HCT116 (cell line): Measurements from ENCODE around the gene RTKN2. TPM values are rescaled to one million over a fixed set of nuclear protein-coding genes. Genes with fewer than 3 reads are reported as not detected.

Experiments
- ATAC-seq: fragments of 200-7000 bp; cut with Tn5 transposase; 2 replicates; pipeline ENCODE4 v1.9.1; 2020; ENCODE audit warnings: mild to moderate bottlenecking, moderate library complexity
- BruUV-seq: library from RNA; stranded (reverse); fragments of 400-500 nt; replicated peaks from 2 replicates; lab custom pipeline; 2021; lab: Mats Ljungman, UMichigan
- CTCF ChIA-PET: fragments of 300-600 bp; sonication (Branson Sonifier 250); formaldehyde crosslinking; loops from one replicate; lab custom pipeline; 2021; ENCODE audit warnings: antibody characterized with exemption; lab: Charles Lee
- POLR2A ChIA-PET: fragments of 300-600, 350-600 bp; sonication (Branson Sonifier 250); formaldehyde crosslinking; loops from one replicate; lab custom pipeline; 2021; ENCODE audit warnings: antibody characterized with exemption; lab: Charles Lee
- RAD21 ChIA-PET, 2 experiments: fragments of 300-600 bp; sonication (Branson Sonifier 250); formaldehyde crosslinking; loops; one replicate each; lab custom pipeline; 2023; ENCODE audit warnings: low total read pairs in 2 of 2; ENCODE audit not compliant: uncharacterized antibody in 2 of 2, unreplicated experiment in 2 of 2, low non-redundant PET in 1 of 2; lab: Charles Lee
- DNase-seq: peaks from one replicate; pipeline ENCODE4 v3.0.0-alpha.2; 2010; ENCODE audit warnings: low read depth, low spot score
- H2AFZ ChIP-seq: fragments of 200-600 bp; shearing (Covaris generic), sonication (generic); 2 replicates; pipeline ENCODE4 v1.6.1; 2017; ENCODE audit warnings: low read depth, mixed run types, mixed read lengths, antibody characterized with exemption, low read length; ENCODE audit not compliant: poor library complexity, severe bottlenecking
- H3K27ac ChIP-seq: 2 replicates; pipeline ENCODE4 v1.5.1; 2012; ENCODE audit warnings: low read depth, low read length
- H3K27me3 ChIP-seq: fragments of 200-600 bp; sonication (generic); 2 replicates; pipeline ENCODE4 v1.6.1; 2016; ENCODE audit warnings: mixed run types, low read length, mixed read lengths; ENCODE audit not compliant: insufficient read depth
- H3K36me3 ChIP-seq, 2 experiments: fragments of 200-500 bp in 1 of 2; fragments of 200-600 bp in 1 of 2; sonication (Bioruptor generic) in 1 of 2; sonication (generic) in 1 of 2; 2 replicates each; pipeline versions ENCODE4 v1.5.1 to v1.6.1; 2014 to 2016; ENCODE audit warnings: low read length in 2 of 2, inconsistent platforms in 1 of 2, mixed read lengths in 1 of 2, mixed run types in 1 of 2; ENCODE audit not compliant: insufficient read depth in 2 of 2, control insufficient read depth in 1 of 2
- H3K4me1 ChIP-seq, 2 experiments: fragments of 200-600 bp in 1 of 2; sonication (generic) in 1 of 2; 2 replicates each; pipeline versions ENCODE4 v1.5.1 to v1.6.1; 2012 to 2017; ENCODE audit warnings: low read length in 2 of 2, inconsistent platforms in 1 of 2, mild to moderate bottlenecking in 1 of 2, mixed read lengths in 1 of 2, mixed run types in 1 of 2, moderate library complexity in 1 of 2; ENCODE audit not compliant: insufficient read depth in 2 of 2, control insufficient read depth in 1 of 2
- H3K4me2 ChIP-seq: fragments of 200-600 bp; sonication (generic); 2 replicates; pipeline ENCODE4 v1.6.1; 2017; ENCODE audit warnings: mixed run types, low read length, mixed read lengths
- H3K4me3 ChIP-seq, 2 experiments: fragments of 200-600 bp in 1 of 2; sonication (generic) in 1 of 2; replicated peaks in 1 of 2; 2 replicates each; pipeline ENCODE4 v1.5.1; 2011 to 2016; ENCODE audit warnings: low read length in 2 of 2, control low read depth in 1 of 2, low read depth in 1 of 2, mild to moderate bottlenecking in 1 of 2, mixed read lengths in 1 of 2, mixed run types in 1 of 2
- H3K79me2 ChIP-seq: fragments of 200-600 bp; sonication (generic); 2 replicates; pipeline ENCODE4 v1.6.1; 2017; ENCODE audit warnings: mild to moderate bottlenecking, mixed run types, low read length, moderate library complexity, mixed read lengths; ENCODE audit not compliant: insufficient read depth
- H3K9ac ChIP-seq: fragments of 200-600 bp; sonication (generic); 2 replicates; pipeline ENCODE4 v1.6.1; 2016; ENCODE audit warnings: low read length, mixed read lengths
- H3K9me2 ChIP-seq: fragments of 200-600 bp; sonication (generic), shearing (Covaris generic); 2 replicates; pipeline ENCODE4 v1.6.1; 2017; ENCODE audit warnings: mixed run types, mild to moderate bottlenecking, moderate library complexity; ENCODE audit not compliant: insufficient read depth
- H3K9me3 ChIP-seq, 2 experiments: fragments of 200-500 bp in 1 of 2; fragments of 200-600 bp in 1 of 2; sonication (Bioruptor generic) in 1 of 2; sonication (generic) in 1 of 2; 2 replicates each; pipeline ENCODE4 v1.6.1; 2014 to 2017; ENCODE audit warnings: low read length in 2 of 2, mixed read lengths in 2 of 2, inconsistent platforms in 1 of 2, low read depth in 1 of 2, mild to moderate bottlenecking in 1 of 2, mixed run types in 1 of 2, moderate library complexity in 1 of 2; ENCODE audit not compliant: control insufficient read depth in 1 of 2, insufficient read depth in 1 of 2
- H4K20me1 ChIP-seq: fragments of 200-600 bp; sonication (generic), shearing (Covaris generic); 2 replicates; pipeline ENCODE4 v1.6.1; 2017; ENCODE audit warnings: mixed run types, mild to moderate bottlenecking, moderate library complexity; ENCODE audit not compliant: insufficient read depth
- CBX3 ChIP-seq: IDR thresholded peaks from 2 replicates; pipeline ENCODE4 v1.6.1; 2012; ENCODE audit warnings: low read depth
- EGR1 ChIP-seq: IDR thresholded peaks from 2 replicates; pipeline ENCODE4 v1.6.1; 2012; ENCODE audit warnings: low read depth
- ELF1 ChIP-seq: IDR thresholded peaks from 2 replicates; pipeline ENCODE4 v1.6.1; 2012; ENCODE audit warnings: low read depth, borderline replicate concordance
- EZH2phosphoT487 ChIP-seq: fragments of 200-600 bp; IDR thresholded peaks from 2 replicates; pipeline ENCODE4 v1.6.1; 2018; ENCODE audit warnings: antibody characterized with exemption, borderline replicate concordance
- FOSL1 ChIP-seq: IDR thresholded peaks from 2 replicates; pipeline ENCODE4 v1.6.1; 2012; ENCODE audit warnings: low read depth
- JUND ChIP-seq: IDR thresholded peaks from 2 replicates; pipeline ENCODE4 v1.6.1; 2012
- MAX ChIP-seq: IDR thresholded peaks from 2 replicates; pipeline ENCODE4 v1.6.1; 2012
- POLR2A ChIP-seq: IDR thresholded peaks from 2 replicates; pipeline ENCODE4 v1.7.0; 2011; ENCODE audit warnings: borderline replicate concordance; ENCODE audit not compliant: insufficient read depth, insufficient read length; ENCODE audit errors: extremely low read depth
- POLR2AphosphoS5 ChIP-seq: IDR thresholded peaks from 2 replicates; pipeline ENCODE4 v1.6.1; 2011; ENCODE audit warnings: mild to moderate bottlenecking, low read depth, low read length, moderate library complexity
- REST ChIP-seq: IDR thresholded peaks from 2 replicates; pipeline ENCODE4 v1.6.1; 2012; ENCODE audit warnings: low read depth
- SRF ChIP-seq: IDR thresholded peaks from 2 replicates; pipeline ENCODE4 v1.6.1; 2012; ENCODE audit warnings: low read depth
- TCF7L2 ChIP-seq: IDR thresholded peaks from 2 replicates; pipeline ENCODE4 v1.7.0; 2011; ENCODE audit warnings: borderline replicate concordance, inconsistent platforms; ENCODE audit not compliant: insufficient read depth, insufficient read length; ENCODE audit errors: extremely low read depth
- YY1 ChIP-seq: IDR thresholded peaks from 2 replicates; pipeline ENCODE4 v1.6.1; 2011; ENCODE audit warnings: low read length, low read depth, moderate library complexity, mild to moderate bottlenecking; ENCODE audit not compliant: insufficient replicate concordance; ENCODE audit errors: extremely low read depth
- ZFX ChIP-seq: fragments of 450-650 bp; IDR thresholded peaks from 2 replicates; pipeline ENCODE4 v1.6.1; 2017
- ZNF274 ChIP-seq: fragments of 200-500 bp; sonication (Bioruptor generic); IDR thresholded peaks from 2 replicates; pipeline ENCODE4 v1.6.1; 2014; ENCODE audit warnings: mild to moderate bottlenecking, low read depth, low read length, inconsistent platforms
- intact Hi-C: fragments of 100-400 bp; cut with micrococcal nuclease; formaldehyde crosslinking; loops from 2 replicates; pipeline ENCODE4 v1.10.0; 2022
- total RNA-seq: library from RNA; stranded (reverse); gene quantifications from one replicate; pipeline ENCODE4 v1.2.1, GENCODE V29; 2021; ENCODE audit not compliant: unreplicated experiment
- TF ChIP-seq, protein P1 (sequence below): IDR thresholded peaks from 2 replicates; pipeline ENCODE4 v1.6.1; 2011; ENCODE audit warnings: mild to moderate bottlenecking, low read length, moderate library complexity; ENCODE audit not compliant: insufficient replicate concordance; ENCODE audit errors: extremely low read depth

Gene RTKN2
- total RNA-seq, 1 experiment from 2014 or later: 7.9 TPM

- TF ChIP-seq POLR2A (no peak), ELF1 (no peak), JUND (no peak), ZNF274 (no peak), SRF (no peak), YY1 (no peak), EZH2phosphoT487 (no peak), ZFX (no peak), TCF7L2 (no peak)
These were observed 82.5 kb downstream of the RTKN2 start (continued) for GRCh38 chr10:62185919-62186692.

- intact Hi-C loops: no loop called here
- RAD21 ChIA-PET: no interaction called here
- CTCF ChIA-PET: no interaction called here
- H3K36me3 ChIP-seq: no peaks in the 10 kb centered on the region
- H3K4me3 ChIP-seq: no peak overlapping the region
- no peak overlapping the region for H3K9ac ChIP-seq
- ATAC-seq (no peak), DNase-seq (no peak)
- no peaks in the 10 kb centered on the region for H4K20me1 ChIP-seq
- H3K4me1 ChIP-seq: no peaks in the 10 kb centered on the region
- H2AFZ ChIP-seq: no peak overlapping the region
- no peak overlapping the region for H3K27ac ChIP-seq
- H3K9me3 ChIP-seq: no peaks in the 10 kb centered on the region
- no peaks in the 10 kb centered on the region for H3K79me2 ChIP-seq
- BruUV-seq: no TSS peak
- H3K27me3 ChIP-seq: no peaks in the 10 kb centered on the region
- H3K4me2 ChIP-seq: no peak overlapping the region
- POLR2A ChIA-PET: no interaction called here
- no peaks in the 10 kb centered on the region for H3K9me2 ChIP-seq
- TF ChIP-seq EZH2phosphoT487 (no peak), CBX3 (no peak), JUND (no peak), ZFX (no peak), MAX (no peak), SRF (no peak), EGR1 (no peak), REST (no peak), POLR2A (no peak), YY1 (no peak), FOSL1 (no peak), POLR2AphosphoS5 (no peak)
- TF ChIP-seq, protein P1, sequence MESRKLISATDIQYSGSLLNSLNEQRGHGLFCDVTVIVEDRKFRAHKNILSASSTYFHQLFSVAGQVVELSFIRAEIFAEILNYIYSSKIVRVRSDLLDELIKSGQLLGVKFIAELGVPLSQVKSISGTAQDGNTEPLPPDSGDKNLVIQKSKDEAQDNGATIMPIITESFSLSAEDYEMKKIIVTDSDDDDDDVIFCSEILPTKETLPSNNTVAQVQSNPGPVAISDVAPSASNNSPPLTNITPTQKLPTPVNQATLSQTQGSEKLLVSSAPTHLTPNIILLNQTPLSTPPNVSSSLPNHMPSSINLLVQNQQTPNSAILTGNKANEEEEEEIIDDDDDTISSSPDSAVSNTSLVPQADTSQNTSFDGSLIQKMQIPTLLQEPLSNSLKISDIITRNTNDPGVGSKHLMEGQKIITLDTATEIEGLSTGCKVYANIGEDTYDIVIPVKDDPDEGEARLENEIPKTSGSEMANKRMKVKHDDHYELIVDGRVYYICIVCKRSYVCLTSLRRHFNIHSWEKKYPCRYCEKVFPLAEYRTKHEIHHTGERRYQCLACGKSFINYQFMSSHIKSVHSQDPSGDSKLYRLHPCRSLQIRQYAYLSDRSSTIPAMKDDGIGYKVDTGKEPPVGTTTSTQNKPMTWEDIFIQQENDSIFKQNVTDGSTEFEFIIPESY: no peak
These were observed 84.5 kb downstream of the RTKN2 start for GRCh38 chr10:62183857-62184795.
